Measurements from ENCODE around the gene ASGR2. TPM values are rescaled to one million over a fixed set of nuclear protein-coding genes. Genes with fewer than 3 reads are reported as not detected.
"Not testable (repeated sequence)": the region's sequence is repeated elsewhere in the genome, so short reads cannot be mapped to it uniquely, and the experiment has no call there.

The ASGR2 gene
- total RNA-seq, 2 experiments from 2014 or later = not detected

DNA sequence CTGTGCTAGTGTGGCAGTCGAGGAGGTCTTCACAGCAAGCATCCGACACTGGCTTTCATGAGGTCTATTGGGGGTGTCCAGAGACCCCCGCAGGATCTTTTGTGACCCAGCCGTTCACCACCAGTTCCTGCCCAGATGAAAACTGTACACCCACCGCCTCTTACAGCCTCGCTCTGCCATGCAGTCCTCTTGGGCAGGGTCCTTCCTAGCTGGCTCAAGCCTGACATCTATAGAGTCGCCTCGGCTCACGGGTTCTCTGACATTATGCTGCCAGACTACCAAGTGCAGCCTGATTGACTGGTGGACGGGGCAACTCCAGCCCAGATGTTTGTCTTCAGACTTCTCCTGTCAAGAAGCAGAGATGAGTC, 20.0 kb downstream of the ASGR2 start:
- intact Hi-C loops (cut with micrococcal nuclease; ENCODE audit: unreplicated experiment) = loop anchor here (5.0 kb wide), 1 partner anchor 38 kb away; no protein-coding TSS in a partner anchor
- Histone ChIP-seq H3K79me2 (ENCODE audit: insufficient read depth, low read depth, low read length) (no peaks in the 10 kb centered on the region), H3K4me2 (ENCODE audit: low read length) (no peak overlapping the region), H2AFZ (ENCODE audit: low read length) (no peak overlapping the region), H3K36me3 (ENCODE audit: insufficient read depth, low read length) (no peaks in the 10 kb centered on the region), H3K4me1 (ENCODE audit: insufficient read depth, low read length, poor library complexity, severe bottlenecking) (peaks cover 7% of the 10 kb centered on the region), H3K4me3 (ENCODE audit: low read depth, low read length, poor library complexity, severe bottlenecking) (no peak overlapping the region), H3K9me2 (ENCODE audit: insufficient read depth, low read length) (no peaks in the 10 kb centered on the region), H3K27ac (ENCODE audit: low read depth, low read length, poor library complexity, severe bottlenecking) (no peak overlapping the region), H3K9me3 (ENCODE audit: low read length) (no peaks in the 10 kb centered on the region), H4K20me1 (ENCODE audit: insufficient read depth, low read length) (no peaks in the 10 kb centered on the region)
- TF ChIP-seq, protein P1, sequence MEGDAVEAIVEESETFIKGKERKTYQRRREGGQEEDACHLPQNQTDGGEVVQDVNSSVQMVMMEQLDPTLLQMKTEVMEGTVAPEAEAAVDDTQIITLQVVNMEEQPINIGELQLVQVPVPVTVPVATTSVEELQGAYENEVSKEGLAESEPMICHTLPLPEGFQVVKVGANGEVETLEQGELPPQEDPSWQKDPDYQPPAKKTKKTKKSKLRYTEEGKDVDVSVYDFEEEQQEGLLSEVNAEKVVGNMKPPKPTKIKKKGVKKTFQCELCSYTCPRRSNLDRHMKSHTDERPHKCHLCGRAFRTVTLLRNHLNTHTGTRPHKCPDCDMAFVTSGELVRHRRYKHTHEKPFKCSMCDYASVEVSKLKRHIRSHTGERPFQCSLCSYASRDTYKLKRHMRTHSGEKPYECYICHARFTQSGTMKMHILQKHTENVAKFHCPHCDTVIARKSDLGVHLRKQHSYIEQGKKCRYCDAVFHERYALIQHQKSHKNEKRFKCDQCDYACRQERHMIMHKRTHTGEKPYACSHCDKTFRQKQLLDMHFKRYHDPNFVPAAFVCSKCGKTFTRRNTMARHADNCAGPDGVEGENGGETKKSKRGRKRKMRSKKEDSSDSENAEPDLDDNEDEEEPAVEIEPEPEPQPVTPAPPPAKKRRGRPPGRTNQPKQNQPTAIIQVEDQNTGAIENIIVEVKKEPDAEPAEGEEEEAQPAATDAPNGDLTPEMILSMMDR (conservative IDR thresholded peaks at IDR 0.05; ENCODE audit: low read length) = no peak
- no peak for TF ChIP-seq EZH2phosphoT487 (IDR thresholded peaks at IDR 0.05; ENCODE audit: borderline replicate concordance, low read depth, low read length)
- no peak for DNase-seq (ENCODE audit: low spot score)
- BruUV-seq (replicated peaks) = no TSS peak
- CTCF ChIA-PET (ENCODE audit: unreplicated experiment) = no interaction called here
- POLR2A ChIA-PET = no interaction called here

DNA sequence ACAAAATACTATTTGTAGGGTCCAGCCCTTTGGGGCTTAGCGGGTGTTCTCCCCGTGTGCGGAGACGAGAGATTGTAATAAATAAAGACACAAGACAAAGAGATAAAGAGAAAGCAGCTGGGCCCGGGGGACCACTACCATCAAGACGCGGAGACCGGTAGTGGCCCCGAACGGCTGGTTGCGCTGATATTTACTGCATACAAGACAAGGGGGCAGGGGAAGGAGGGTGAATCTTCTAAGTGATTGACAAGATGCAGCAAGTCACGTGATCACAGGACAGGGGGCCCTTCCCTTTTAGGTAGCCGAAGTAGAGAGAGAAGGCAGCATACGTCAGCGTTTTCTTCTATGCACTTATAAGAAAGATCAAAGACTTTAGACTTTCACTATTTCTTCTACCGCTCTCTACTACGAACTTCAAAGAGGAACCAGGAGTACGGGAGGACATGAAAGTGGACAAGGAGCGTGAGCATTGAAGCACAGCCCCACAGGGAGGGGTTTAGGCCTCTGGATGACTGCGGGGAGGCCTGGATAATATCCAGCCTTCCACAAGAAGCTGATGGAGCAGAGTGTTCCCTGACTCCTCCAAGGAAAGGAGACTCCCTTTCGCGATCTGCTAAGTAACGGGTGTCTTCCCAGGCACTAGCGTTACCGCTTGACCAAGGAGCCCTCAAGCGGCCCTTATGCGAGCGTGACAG, 23.2 kb downstream of the ASGR2 start:
- H4K20me1 ChIP-seq (ENCODE audit: insufficient read depth, low read length); DNase-seq (ENCODE audit: low spot score); H3K4me3 ChIP-seq (ENCODE audit: low read depth, low read length, poor library complexity, severe bottlenecking); H3K9me2 ChIP-seq (ENCODE audit: insufficient read depth, low read length); H2AFZ ChIP-seq (ENCODE audit: low read length); H3K9me3 ChIP-seq (ENCODE audit: low read length); H3K4me1 ChIP-seq (ENCODE audit: insufficient read depth, low read length, poor library complexity, severe bottlenecking); H3K36me3 ChIP-seq (ENCODE audit: insufficient read depth, low read length); POLR2A ChIA-PET; H3K79me2 ChIP-seq (ENCODE audit: insufficient read depth, low read depth, low read length); H3K4me2 ChIP-seq (ENCODE audit: low read length); CTCF ChIA-PET (ENCODE audit: unreplicated experiment); BruUV-seq (replicated peaks); H3K27ac ChIP-seq (ENCODE audit: low read depth, low read length, poor library complexity, severe bottlenecking): not testable (repeated sequence)
- intact Hi-C loops (cut with micrococcal nuclease; ENCODE audit: unreplicated experiment) = loop anchor here (5.0 kb wide), 1 partner anchor 41 kb away; no protein-coding TSS in a partner anchor

DNA sequence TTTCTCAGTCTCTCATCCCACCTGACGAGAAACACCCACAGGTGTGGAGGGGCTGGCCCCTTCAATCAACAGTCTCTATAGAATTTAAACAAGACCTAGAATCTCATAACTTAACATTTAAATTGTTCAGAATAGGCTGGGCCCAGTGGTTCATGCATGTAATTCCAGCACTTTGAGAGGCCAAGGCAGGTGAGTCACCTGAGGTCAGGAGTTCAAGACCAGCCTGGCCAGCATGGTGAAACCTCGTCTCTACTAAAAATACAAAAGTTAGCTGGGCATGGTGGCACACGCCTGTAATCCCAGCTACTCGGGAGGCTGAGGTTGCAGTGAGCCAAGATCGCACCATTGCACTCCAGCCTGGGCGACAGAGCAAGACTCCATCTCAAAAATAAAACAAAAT, 25.1 kb downstream of the ASGR2 start:
- DNase-seq (ENCODE audit: low spot score); BruUV-seq (replicated peaks); H3K36me3 ChIP-seq (ENCODE audit: insufficient read depth, low read length); H4K20me1 ChIP-seq (ENCODE audit: insufficient read depth, low read length); H3K4me1 ChIP-seq (ENCODE audit: insufficient read depth, low read length, poor library complexity, severe bottlenecking); H3K4me2 ChIP-seq (ENCODE audit: low read length); H3K79me2 ChIP-seq (ENCODE audit: insufficient read depth, low read depth, low read length); H3K4me3 ChIP-seq (ENCODE audit: low read depth, low read length, poor library complexity, severe bottlenecking); POLR2A ChIA-PET; H3K27ac ChIP-seq (ENCODE audit: low read depth, low read length, poor library complexity, severe bottlenecking); H3K9me3 ChIP-seq (ENCODE audit: low read length); H2AFZ ChIP-seq (ENCODE audit: low read length); intact Hi-C loops (cut with micrococcal nuclease; ENCODE audit: unreplicated experiment); H3K9me2 ChIP-seq (ENCODE audit: insufficient read depth, low read length): not testable (repeated sequence)
- CTCF ChIA-PET (ENCODE audit: unreplicated experiment) = interaction anchor here (0.8 kb wide), 1 partner anchor 27 kb away, joined by 3 read pairs; no protein-coding TSS in a partner anchor

DNA sequence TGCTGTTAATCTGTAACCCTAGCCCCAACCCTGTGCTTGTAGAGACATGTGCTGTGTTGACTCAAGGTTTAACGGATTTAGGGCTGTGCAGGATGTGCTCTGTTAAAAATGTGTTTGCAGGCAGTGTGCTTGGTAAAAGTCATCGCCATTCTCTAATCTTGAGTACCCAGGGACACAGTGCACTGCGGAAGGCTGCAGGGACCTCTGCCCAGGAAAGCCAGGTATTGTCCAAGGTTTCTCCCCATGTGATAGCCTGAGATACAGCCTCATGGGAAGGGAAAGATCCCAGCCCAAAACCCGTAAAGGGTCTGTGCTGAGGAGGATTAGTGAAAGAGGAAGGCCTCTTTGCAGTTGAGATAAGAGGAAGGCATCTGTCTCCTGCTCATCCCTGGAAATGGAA, 26.2 kb downstream of the ASGR2 start:
- H2AFZ ChIP-seq (ENCODE audit: low read length); H3K9me2 ChIP-seq (ENCODE audit: insufficient read depth, low read length); DNase-seq (ENCODE audit: low spot score); H3K4me1 ChIP-seq (ENCODE audit: insufficient read depth, low read length, poor library complexity, severe bottlenecking); H3K36me3 ChIP-seq (ENCODE audit: insufficient read depth, low read length); intact Hi-C loops (cut with micrococcal nuclease; ENCODE audit: unreplicated experiment); CTCF ChIA-PET (ENCODE audit: unreplicated experiment); H3K4me2 ChIP-seq (ENCODE audit: low read length); POLR2A ChIA-PET; H3K9me3 ChIP-seq (ENCODE audit: low read length); H4K20me1 ChIP-seq (ENCODE audit: insufficient read depth, low read length); H3K79me2 ChIP-seq (ENCODE audit: insufficient read depth, low read depth, low read length); H3K4me3 ChIP-seq (ENCODE audit: low read depth, low read length, poor library complexity, severe bottlenecking); H3K27ac ChIP-seq (ENCODE audit: low read depth, low read length, poor library complexity, severe bottlenecking); BruUV-seq (replicated peaks): not testable (repeated sequence)
